Trophoblast cell (in vitro differentiated cells and primary cell): ENCODE data around the gene FAM83E.

Source experiments
- DNase-seq, 2 donors: peaks; one replicate each; pipeline ENCODE4 v3.0.0-alpha.2; 2016
- H2AFZ ChIP-seq: 2 replicates; pipeline ENCODE4 v1.6.1; 2013; ENCODE audit warnings: low read length, moderate library complexity, mild to moderate bottlenecking; ENCODE audit not compliant: insufficient read depth, poor library complexity
- H2AK5ac ChIP-seq: 2 replicates; pipeline ENCODE4 v1.6.1; 2013; ENCODE audit warnings: mild to moderate bottlenecking, low read length
- H2BK120ac ChIP-seq: 2 replicates; pipeline ENCODE4 v1.6.1; 2013; ENCODE audit warnings: low read length, mild to moderate bottlenecking, moderate library complexity; ENCODE audit not compliant: insufficient read depth, poor library complexity
- H2BK12ac ChIP-seq: 2 replicates; pipeline ENCODE4 v1.6.1; 2013; ENCODE audit warnings: mild to moderate bottlenecking, low read length, moderate library complexity
- H2BK5ac ChIP-seq: 2 replicates; pipeline ENCODE4 v1.6.1; 2013; ENCODE audit warnings: low read length, low read depth, moderate library complexity, mild to moderate bottlenecking; ENCODE audit not compliant: poor library complexity
- H3K14ac ChIP-seq: 2 replicates; pipeline ENCODE4 v1.6.1; 2013; ENCODE audit warnings: mild to moderate bottlenecking, low read length
- H3K18ac ChIP-seq: 2 replicates; pipeline ENCODE4 v1.6.1; 2013; ENCODE audit warnings: mild to moderate bottlenecking, low read length
- H3K23ac ChIP-seq: 2 replicates; pipeline ENCODE4 v1.6.1; 2013; ENCODE audit warnings: low read length
- H3K27ac ChIP-seq: 2 replicates; pipeline ENCODE4 v1.5.1; 2013; ENCODE audit warnings: low read depth, mild to moderate bottlenecking, inconsistent platforms, low read length, moderate library complexity
- H3K27me3 ChIP-seq: 2 replicates; pipeline ENCODE4 v1.6.1; 2013; ENCODE audit warnings: inconsistent platforms, mild to moderate bottlenecking, low read length, moderate library complexity; ENCODE audit not compliant: insufficient read depth
- H3K36me3 ChIP-seq, 2 experiments: 1 replicate in 1 of 2; 2 replicates in 1 of 2; pipeline ENCODE4 v1.6.1; 2013; ENCODE audit warnings: low read length in 2 of 2, mild to moderate bottlenecking in 2 of 2, moderate library complexity in 1 of 2; ENCODE audit not compliant: insufficient read depth in 2 of 2, control insufficient read depth in 1 of 2
- H3K4ac ChIP-seq: 2 replicates; pipeline ENCODE4 v1.6.1; 2013; ENCODE audit warnings: low read depth, mild to moderate bottlenecking, low read length, moderate library complexity
- H3K4me1 ChIP-seq, 2 experiments: 1 replicate in 1 of 2; 2 replicates in 1 of 2; pipeline ENCODE4 v1.6.1; 2013; ENCODE audit warnings: low read length in 2 of 2, mild to moderate bottlenecking in 2 of 2, moderate library complexity in 1 of 2; ENCODE audit not compliant: insufficient read depth in 2 of 2, control insufficient read depth in 1 of 2
- H3K4me2 ChIP-seq: 2 replicates; pipeline ENCODE4 v1.6.1; 2013; ENCODE audit warnings: inconsistent platforms, mild to moderate bottlenecking, low read length, moderate library complexity
- H3K4me3 ChIP-seq: 2 replicates; pipeline ENCODE4 v1.5.1; 2013; ENCODE audit warnings: mild to moderate bottlenecking, low read depth, low read length, inconsistent platforms
- H3K79me1 ChIP-seq: one replicate; pipeline ENCODE4 v1.6.1; 2013; ENCODE audit warnings: low read length
- H3K79me2 ChIP-seq: 2 replicates; pipeline ENCODE4 v1.6.1; 2013; ENCODE audit warnings: low read length, mild to moderate bottlenecking; ENCODE audit not compliant: control insufficient read depth, insufficient read depth, poor library complexity
- H3K9ac ChIP-seq: 2 replicates; pipeline ENCODE4 v1.6.1; 2013; ENCODE audit warnings: mild to moderate bottlenecking, low read length
- H3K9me3 ChIP-seq: 2 replicates; pipeline ENCODE4 v1.6.1; 2013; ENCODE audit warnings: low read depth, mild to moderate bottlenecking, control low read depth, inconsistent platforms, low read length; ENCODE audit not compliant: insufficient read depth
- H4K12ac ChIP-seq: 2 replicates; pipeline ENCODE4 v1.6.1; 2013; ENCODE audit warnings: low read depth, mild to moderate bottlenecking, low read length, moderate library complexity
- H4K8ac ChIP-seq: 2 replicates; pipeline ENCODE4 v1.6.1; 2013; ENCODE audit warnings: low read depth, mild to moderate bottlenecking, low read length, moderate library complexity
- H4K91ac ChIP-seq: one replicate; pipeline ENCODE4 v1.6.1; 2013; ENCODE audit warnings: low read depth, mild to moderate bottlenecking, low read length, moderate library complexity
- WGBS: extraction: QIAGEN DNeasy Blood & Tissue Kit; methylation state at CpG from one replicate; pipeline ENCODE4 v1.1.7; 2013; ENCODE audit warnings: missing lambda C conversion rate; ENCODE audit not compliant: insufficient read length, insufficient coverage; ENCODE audit errors: extremely low coverage; 5-methylcytosine and 5-hydroxymethylcytosine counted together

The FAM83E gene

GRCh38 chr19:48629297-48629598, 14.4 kb upstream of the FAM83E start:
- no CpG with 5 or more reads among the region's 22 CpGs for WGBS
- Histone ChIP-seq H3K23ac (no peak overlapping the region), H3K27ac (no peak overlapping the region), H3K27me3 (no peaks in the 10 kb centered on the region), H3K14ac (no peak overlapping the region), H3K4me3 (no peak overlapping the region), H2BK5ac (no peak overlapping the region), H3K9me3 (peaks cover 3% of the 10 kb centered on the region), H4K91ac (no peak overlapping the region), H3K4me1 (peaks cover 12 to 32% of the 10 kb centered on the region in 2 experiments), H4K12ac (no peak overlapping the region), H4K8ac (no peak overlapping the region), H2AFZ (no peak overlapping the region), H3K9ac (no peak overlapping the region), H3K18ac (no peak overlapping the region), H2AK5ac (no peak overlapping the region), H2BK120ac (no peak overlapping the region), H3K79me1 (peaks cover 2% of the 10 kb centered on the region), H3K79me2 (no peaks in the 10 kb centered on the region), H3K36me3 (peaks cover 2 to 3% of the 10 kb centered on the region in 2 experiments), H3K4ac (no peak overlapping the region), H3K4me2 (no peak overlapping the region), H2BK12ac (no peak overlapping the region)
- DNase-seq: no peak

GRCh38 chr19:48628486-48629296, 13.8 kb upstream of the FAM83E start:
- no peak overlapping the region for H3K14ac ChIP-seq
- WGBS: no CpG with 5 or more reads among the region's 34 CpGs

GRCh38 chr19:48627865-48628314, 13.0 kb upstream of the FAM83E start:
- H3K27me3 ChIP-seq: no peaks in the 10 kb centered on the region
- no peak overlapping the region for H2BK120ac ChIP-seq
- H3K36me3 ChIP-seq: peaks cover 2 to 3% of the 10 kb centered on the region in 2 experiments
- H2AK5ac ChIP-seq: no peak overlapping the region
- DNase-seq: no peak
- peaks cover 10 to 26% of the 10 kb centered on the region in 2 experiments for H3K4me1 ChIP-seq
- no peak overlapping the region for H3K14ac ChIP-seq
- H3K79me1 ChIP-seq: peaks cover 5% of the 10 kb centered on the region
- no peak overlapping the region for H3K18ac ChIP-seq
- WGBS: no CpG with 5 or more reads among the region's 17 CpGs
- H3K9me3 ChIP-seq: no peaks in the 10 kb centered on the region
- no peaks in the 10 kb centered on the region for H3K79me2 ChIP-seq
- no peak overlapping the region for H3K9ac ChIP-seq
- no peak overlapping the region for H4K91ac ChIP-seq
- H2BK5ac ChIP-seq: no peak overlapping the region
- H4K12ac ChIP-seq: no peak overlapping the region
- H3K4me3 ChIP-seq: no peak overlapping the region
- H2BK12ac ChIP-seq: no peak overlapping the region
- no peak overlapping the region for H4K8ac ChIP-seq
- no peak overlapping the region for H2AFZ ChIP-seq
- H3K4me2 ChIP-seq: no peak overlapping the region
- no peak overlapping the region for H3K27ac ChIP-seq
- no peak overlapping the region for H3K23ac ChIP-seq
- no peak overlapping the region for H3K4ac ChIP-seq

More at GRCh38 chr19:48628486-48629296, 13.8 kb upstream of the FAM83E start:
- peaks cover 10 to 30% of the 10 kb centered on the region in 2 experiments for H3K4me1 ChIP-seq
- H2BK5ac ChIP-seq: no peak overlapping the region
- peaks cover 2 to 3% of the 10 kb centered on the region in 2 experiments for H3K36me3 ChIP-seq
- H3K4ac ChIP-seq: no peak overlapping the region
- no peak overlapping the region for H4K8ac ChIP-seq
- DNase-seq: no peak
- no peak overlapping the region for H3K9ac ChIP-seq
- H2BK120ac ChIP-seq: no peak overlapping the region
- no peak overlapping the region for H2AFZ ChIP-seq
- H3K79me2 ChIP-seq: no peaks in the 10 kb centered on the region
- H3K23ac ChIP-seq: no peak overlapping the region
- H3K79me1 ChIP-seq: peaks cover 3% of the 10 kb centered on the region
- H4K12ac ChIP-seq: no peak overlapping the region
- peaks cover 3% of the 10 kb centered on the region for H3K9me3 ChIP-seq
- no peak overlapping the region for H2AK5ac ChIP-seq
- no peak overlapping the region for H3K27ac ChIP-seq
- H3K18ac ChIP-seq: no peak overlapping the region
- no peak overlapping the region for H2BK12ac ChIP-seq
- no peak overlapping the region for H4K91ac ChIP-seq
- no peak overlapping the region for H3K4me3 ChIP-seq
- no peaks in the 10 kb centered on the region for H3K27me3 ChIP-seq
- no peak overlapping the region for H3K4me2 ChIP-seq

GRCh38 chr19:48627201-48627864, 12.5 kb upstream of the FAM83E start:
- H3K9ac ChIP-seq: no peak overlapping the region
- no peak overlapping the region for H2BK12ac ChIP-seq

More at GRCh38 chr19:48627201-48627864, 12.5 kb upstream of the FAM83E start:
- Histone ChIP-seq H3K4ac (no peak overlapping the region), H2BK120ac (no peak overlapping the region), H3K18ac (no peak overlapping the region), H3K36me3 (peaks cover 2 to 3% of the 10 kb centered on the region in 2 experiments), H3K4me1 (peaks cover 10 to 23% of the 10 kb centered on the region in 2 experiments), H3K27me3 (no peaks in the 10 kb centered on the region), H4K91ac (no peak overlapping the region), H2BK5ac (no peak overlapping the region), H3K23ac (no peak overlapping the region), H3K14ac (no peak overlapping the region), H3K4me3 (no peak overlapping the region), H2AK5ac (no peak overlapping the region), H3K79me1 (peaks cover 5% of the 10 kb centered on the region), H2AFZ (no peak overlapping the region), H4K8ac (no peak overlapping the region), H3K79me2 (no peaks in the 10 kb centered on the region), H3K9me3 (no peaks in the 10 kb centered on the region), H4K12ac (no peak overlapping the region), H3K4me2 (no peak overlapping the region), H3K27ac (no peak overlapping the region)
- DNase-seq: no peak
- WGBS: no CpG with 5 or more reads among the region's 6 CpGs
